ENCODE measurements around the gene GDF15.
A peak's percentile ranks its signal among the peaks of the same experiment; 100 is the strongest.

GDF15 gene

DNA sequence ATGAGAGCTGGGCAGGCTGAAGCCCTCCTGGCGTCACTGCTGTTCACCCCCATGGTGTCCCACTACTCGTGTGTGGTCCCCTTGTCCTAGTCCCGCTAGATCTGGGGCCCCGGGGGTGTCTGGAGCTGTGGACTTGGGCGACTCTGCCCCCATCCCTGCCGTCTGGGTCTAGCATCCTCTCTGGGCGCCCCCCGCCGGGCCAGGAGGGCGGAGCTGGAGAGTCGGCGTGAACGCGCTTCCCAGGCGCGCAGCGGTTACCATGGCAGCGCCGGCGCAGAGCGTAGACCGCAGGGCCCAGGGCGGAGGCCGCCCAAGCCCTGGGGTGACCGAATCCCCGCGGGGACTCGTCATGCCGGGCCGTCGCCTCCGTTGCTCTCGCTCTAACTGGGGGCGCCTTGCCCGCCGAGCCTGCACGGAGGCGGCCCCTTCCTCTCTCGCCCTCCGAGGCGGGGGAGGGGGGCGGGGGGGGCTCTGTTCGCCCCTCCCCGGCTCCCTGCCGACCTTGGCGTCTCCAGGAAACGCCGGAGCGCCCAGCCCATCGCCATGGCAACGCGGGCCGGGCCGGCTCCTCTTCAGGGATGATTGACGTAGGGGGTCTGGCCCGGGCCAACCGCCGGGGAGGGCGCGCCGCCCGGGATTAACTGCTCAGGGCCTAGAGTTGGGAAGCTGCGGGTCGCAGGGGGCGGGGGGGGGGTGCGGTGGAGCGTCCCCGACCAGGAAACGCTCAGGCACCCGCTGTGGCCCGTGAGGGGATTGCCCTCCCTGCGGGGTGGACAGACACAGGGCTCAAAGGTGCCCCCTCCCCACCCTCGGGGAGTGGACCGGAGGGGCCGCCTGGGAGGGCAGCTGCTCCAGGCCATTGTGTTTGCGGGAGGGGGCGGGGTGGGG, 43.1 kb downstream of the GDF15 start (continued):
- TF ChIP-seq ZNF585B (tag by site-specific recombination; IDR thresholded peaks at IDR 0.05) (no peak), ZNF658 (tag by site-specific recombination; IDR thresholded peaks at IDR 0.05) (no peak), KLF7 (tag by site-specific recombination; IDR thresholded peaks at IDR 0.05; ENCODE audit: borderline replicate concordance) (no peak), ZNF433 (tag by site-specific recombination; IDR thresholded peaks at IDR 0.05; ENCODE audit: low read depth) (no peak), HOXA7 (CRISPR knock-in tag; IDR thresholded peaks at IDR 0.05; ENCODE audit: borderline replicate concordance) (no peak), SALL2 (tag by site-specific recombination; IDR thresholded peaks at IDR 0.05; ENCODE audit: borderline replicate concordance) (no peak), ZBTB7A (tag by site-specific recombination; IDR thresholded peaks at IDR 0.05; ENCODE audit: low read depth) (no peak), ZNF558 (tag by site-specific recombination; IDR thresholded peaks at IDR 0.05) (no peak), ZBTB8A (tag by site-specific recombination; IDR thresholded peaks at IDR 0.05) (peak; percentile 83), ZNF239 (tag by site-specific recombination; IDR thresholded peaks at IDR 0.05) (no peak), ZNF561 (tag by site-specific recombination; IDR thresholded peaks at IDR 0.05; ENCODE audit: borderline replicate concordance) (peak; percentile 93), ZBTB20 (tag by site-specific recombination; IDR thresholded peaks at IDR 0.05) (peak; percentile 52; the same call in 1 of the 2 replicates), ZNF677 (tag by site-specific recombination; IDR thresholded peaks at IDR 0.05) (no peak), ZFP41 (tag by site-specific recombination; IDR thresholded peaks at IDR 0.05; ENCODE audit: borderline replicate concordance) (no peak), TRIM28 (IDR thresholded peaks at IDR 0.05; ENCODE audit: borderline replicate concordance, low read length) (no peak), ZNF664 (tag by site-specific recombination; IDR thresholded peaks at IDR 0.05) (no peak), ZNF426 (tag by site-specific recombination; IDR thresholded peaks at IDR 0.05) (no peak), ZBTB21 (tag by site-specific recombination; IDR thresholded peaks at IDR 0.05) (peak; percentile 49; the same call in 1 of the 2 replicates), YY2 (tag by site-specific recombination; IDR thresholded peaks at IDR 0.05) (no peak), HOXC10 (CRISPR knock-in tag; IDR thresholded peaks at IDR 0.05) (no peak), GLI4 (tag by site-specific recombination; IDR thresholded peaks at IDR 0.05) (no peak), ZNF548 (tag by site-specific recombination; IDR thresholded peaks at IDR 0.05) (no peak), PRDM1 (tag by site-specific recombination; IDR thresholded peaks at IDR 0.05) (no peak), EGR2 (tag by site-specific recombination; IDR thresholded peaks at IDR 0.05; ENCODE audit: low read depth) (peak; percentile 85), WT1 (tag by site-specific recombination; IDR thresholded peaks at IDR 0.05) (no peak; the same call in 1 of the 2 replicates), ZXDB (tag by site-specific recombination; IDR thresholded peaks at IDR 0.05) (peak; percentile 53; the same call in 1 of the 2 replicates), BCL11A (tag by site-specific recombination; IDR thresholded peaks at IDR 0.05; ENCODE audit: low read depth) (peak; percentile 15; the same call in 1 of the 2 replicates), OSR2 (tag by site-specific recombination; IDR thresholded peaks at IDR 0.05) (no peak), MYNN (tag by site-specific recombination; IDR thresholded peaks at IDR 0.05; ENCODE audit: borderline replicate concordance) (peak; percentile 98), ZNF155 (tag by site-specific recombination; IDR thresholded peaks at IDR 0.05) (no peak), ZNF776 (tag by site-specific recombination; IDR thresholded peaks at IDR 0.05; ENCODE audit: borderline replicate concordance) (no peak)
- TF ChIP-seq, protein P1, sequence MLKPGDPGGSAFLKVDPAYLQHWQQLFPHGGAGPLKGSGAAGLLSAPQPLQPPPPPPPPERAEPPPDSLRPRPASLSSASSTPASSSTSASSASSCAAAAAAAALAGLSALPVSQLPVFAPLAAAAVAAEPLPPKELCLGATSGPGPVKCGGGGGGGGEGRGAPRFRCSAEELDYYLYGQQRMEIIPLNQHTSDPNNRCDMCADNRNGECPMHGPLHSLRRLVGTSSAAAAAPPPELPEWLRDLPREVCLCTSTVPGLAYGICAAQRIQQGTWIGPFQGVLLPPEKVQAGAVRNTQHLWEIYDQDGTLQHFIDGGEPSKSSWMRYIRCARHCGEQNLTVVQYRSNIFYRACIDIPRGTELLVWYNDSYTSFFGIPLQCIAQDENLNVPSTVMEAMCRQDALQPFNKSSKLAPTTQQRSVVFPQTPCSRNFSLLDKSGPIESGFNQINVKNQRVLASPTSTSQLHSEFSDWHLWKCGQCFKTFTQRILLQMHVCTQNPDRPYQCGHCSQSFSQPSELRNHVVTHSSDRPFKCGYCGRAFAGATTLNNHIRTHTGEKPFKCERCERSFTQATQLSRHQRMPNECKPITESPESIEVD (tag by site-specific recombination; IDR thresholded peaks at IDR 0.05) = no peak
- TF ChIP-seq, protein P2, sequence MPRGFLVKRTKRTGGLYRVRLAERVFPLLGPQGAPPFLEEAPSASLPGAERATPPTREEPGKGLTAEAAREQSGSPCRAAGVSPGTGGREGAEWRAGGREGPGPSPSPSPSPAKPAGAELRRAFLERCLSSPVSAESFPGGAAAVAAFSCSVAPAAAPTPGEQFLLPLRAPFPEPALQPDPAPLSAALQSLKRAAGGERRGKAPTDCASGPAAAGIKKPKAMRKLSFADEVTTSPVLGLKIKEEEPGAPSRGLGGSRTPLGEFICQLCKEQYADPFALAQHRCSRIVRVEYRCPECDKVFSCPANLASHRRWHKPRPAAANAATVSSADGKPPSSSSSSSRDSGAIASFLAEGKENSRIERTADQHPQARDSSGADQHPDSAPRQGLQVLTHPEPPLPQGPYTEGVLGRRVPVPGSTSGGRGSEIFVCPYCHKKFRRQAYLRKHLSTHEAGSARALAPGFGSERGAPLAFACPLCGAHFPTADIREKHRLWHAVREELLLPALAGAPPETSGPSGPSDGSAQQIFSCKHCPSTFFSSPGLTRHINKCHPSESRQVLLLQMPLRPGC (tag by site-specific recombination; IDR thresholded peaks at IDR 0.05) = no peak
- TF ChIP-seq, protein P3, sequence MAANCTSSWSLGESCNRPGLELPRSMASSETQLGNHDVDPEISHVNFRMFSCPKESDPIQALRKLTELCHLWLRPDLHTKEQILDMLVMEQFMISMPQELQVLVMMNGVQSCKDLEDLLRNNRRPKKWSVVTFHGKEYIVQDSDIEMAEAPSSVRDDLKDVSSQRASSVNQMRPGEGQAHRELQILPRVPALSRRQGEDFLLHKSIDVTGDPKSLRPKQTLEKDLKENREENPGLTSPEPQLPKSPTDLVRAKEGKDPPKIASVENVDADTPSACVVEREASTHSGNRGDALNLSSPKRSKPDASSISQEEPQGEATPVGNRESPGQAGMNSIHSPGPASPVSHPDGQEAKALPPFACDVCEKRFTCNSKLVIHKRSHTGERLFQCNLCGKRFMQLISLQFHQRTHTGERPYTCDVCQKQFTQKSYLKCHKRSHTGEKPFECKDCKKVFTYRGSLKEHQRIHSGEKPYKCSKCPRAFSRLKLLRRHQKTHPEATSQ (tag by site-specific recombination; IDR thresholded peaks at IDR 0.05) = no peak
- TF ChIP-seq, protein P4, sequence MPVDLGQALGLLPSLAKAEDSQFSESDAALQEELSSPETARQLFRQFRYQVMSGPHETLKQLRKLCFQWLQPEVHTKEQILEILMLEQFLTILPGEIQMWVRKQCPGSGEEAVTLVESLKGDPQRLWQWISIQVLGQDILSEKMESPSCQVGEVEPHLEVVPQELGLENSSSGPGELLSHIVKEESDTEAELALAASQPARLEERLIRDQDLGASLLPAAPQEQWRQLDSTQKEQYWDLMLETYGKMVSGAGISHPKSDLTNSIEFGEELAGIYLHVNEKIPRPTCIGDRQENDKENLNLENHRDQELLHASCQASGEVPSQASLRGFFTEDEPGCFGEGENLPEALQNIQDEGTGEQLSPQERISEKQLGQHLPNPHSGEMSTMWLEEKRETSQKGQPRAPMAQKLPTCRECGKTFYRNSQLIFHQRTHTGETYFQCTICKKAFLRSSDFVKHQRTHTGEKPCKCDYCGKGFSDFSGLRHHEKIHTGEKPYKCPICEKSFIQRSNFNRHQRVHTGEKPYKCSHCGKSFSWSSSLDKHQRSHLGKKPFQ (tag by site-specific recombination; IDR thresholded peaks at IDR 0.05) = no peak
